Heart left ventricle (tissue), 13 donors: Measurements from ENCODE around the gene RELCH.

Experiments used
- POLR2A ChIP-seq, 2 donors: fragments of 450-650 bp; IDR thresholded peaks; one replicate each; pipeline ENCODE4 v1.6.1; 2017; ENCODE audit warnings: antibody characterized with exemption in 2 of 2, mild to moderate bottlenecking in 2 of 2, moderate library complexity in 2 of 2
- TF ChIP-seq, protein P1 (sequence below), 12 donors: fragments of 200-600 bp; sonication (generic) in 4 of 12; IDR thresholded peaks; one replicate each; pipeline versions ENCODE4 v1.5.0 to v1.8.0; 2018 to 2022; ENCODE audit warnings: antibody characterized with exemption in 12 of 12, mild to moderate bottlenecking in 5 of 12
- donor health status: ischemic (EF 13 %, LVEDD 7.1; RV severe dilation, severe dysfunction).
- donor health status: DM: no; HTN: yes; CAD: no.
- donor health status: DM: no; HTN: no; CAD: no.
- donor health status: ischemic (EF 25% LVEDD 6.9; RV normal size, moderate dysfunction).
- donor health status: ischemic (EF 25% LVEDD 5.7; RV mildly dilated, moderate dysfunction).
- donor health status: ischemic (EF 35%, LVEDD 5.7; RV mildly dilated, moderate dysfunction).
- donor health status: nonischemic (EF 11% LVEDD 7.7; RV severe dilation, severe dysfunction).
- donor health status: DM: yes; HTN: yes; CAD: no.
- donor health status: PGD.
- donor health status: ischemic (EF 29% LVEDD 5.4; RV normal size, mild dysfunction).
- donor health status: nonischemic (EF 23%, LVEDD 6.1; RV moderate dilation, normal function).

DNA sequence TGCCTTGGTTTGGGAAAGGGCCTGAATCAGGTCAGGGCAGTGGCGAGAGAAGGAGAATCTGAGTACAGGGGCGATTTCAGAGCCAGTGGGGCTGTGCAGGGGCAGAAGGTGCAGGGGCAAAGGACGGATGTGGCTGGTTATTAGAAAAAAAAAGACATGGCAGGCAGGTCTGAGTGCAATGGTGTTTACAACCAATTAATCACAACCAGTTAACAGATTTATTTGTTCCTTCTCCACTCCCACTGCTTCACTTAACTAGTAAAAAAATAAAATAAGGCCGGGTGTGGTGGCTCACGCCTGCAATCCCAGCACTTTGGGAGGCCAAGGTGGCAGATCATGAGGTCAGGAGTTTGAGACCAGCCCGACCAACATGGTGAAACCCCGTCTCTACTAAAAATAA is 143.6 kb downstream of the RELCH start:
- TF ChIP-seq POLR2A (IDR thresholded peaks at IDR 0.05) = no peak
- TF ChIP-seq, protein P1, sequence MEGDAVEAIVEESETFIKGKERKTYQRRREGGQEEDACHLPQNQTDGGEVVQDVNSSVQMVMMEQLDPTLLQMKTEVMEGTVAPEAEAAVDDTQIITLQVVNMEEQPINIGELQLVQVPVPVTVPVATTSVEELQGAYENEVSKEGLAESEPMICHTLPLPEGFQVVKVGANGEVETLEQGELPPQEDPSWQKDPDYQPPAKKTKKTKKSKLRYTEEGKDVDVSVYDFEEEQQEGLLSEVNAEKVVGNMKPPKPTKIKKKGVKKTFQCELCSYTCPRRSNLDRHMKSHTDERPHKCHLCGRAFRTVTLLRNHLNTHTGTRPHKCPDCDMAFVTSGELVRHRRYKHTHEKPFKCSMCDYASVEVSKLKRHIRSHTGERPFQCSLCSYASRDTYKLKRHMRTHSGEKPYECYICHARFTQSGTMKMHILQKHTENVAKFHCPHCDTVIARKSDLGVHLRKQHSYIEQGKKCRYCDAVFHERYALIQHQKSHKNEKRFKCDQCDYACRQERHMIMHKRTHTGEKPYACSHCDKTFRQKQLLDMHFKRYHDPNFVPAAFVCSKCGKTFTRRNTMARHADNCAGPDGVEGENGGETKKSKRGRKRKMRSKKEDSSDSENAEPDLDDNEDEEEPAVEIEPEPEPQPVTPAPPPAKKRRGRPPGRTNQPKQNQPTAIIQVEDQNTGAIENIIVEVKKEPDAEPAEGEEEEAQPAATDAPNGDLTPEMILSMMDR (IDR thresholded peaks at IDR 0.05) = no peak
